Large intestine (tissue), 3 donors: ENCODE data around the gene MRPL45. TPM values are rescaled to one million over a fixed set of nuclear protein-coding genes. Genes with fewer than 3 reads are reported as not detected.

Experiments used
- DNase-seq, 2 donors: peaks; one replicate each; pipeline versions ENCODE4 v3.0.0 to v3.0.0-alpha.2; 2013
- H3K27ac ChIP-seq: one replicate; pipeline ENCODE4 v1.5.1; 2013; ENCODE audit warnings: low read length
- H3K27me3 ChIP-seq: 2 replicates; pipeline ENCODE4 v1.6.1; 2013; ENCODE audit warnings: low read length; ENCODE audit not compliant: control insufficient read depth, insufficient read depth
- H3K36me3 ChIP-seq: 2 replicates; pipeline ENCODE4 v1.6.1; 2013; ENCODE audit warnings: low read length; ENCODE audit not compliant: control insufficient read depth, insufficient read depth
- H3K4me1 ChIP-seq: one replicate; pipeline ENCODE4 v1.6.1; 2013; ENCODE audit warnings: low read length; ENCODE audit not compliant: control insufficient read depth, insufficient read depth
- H3K4me3 ChIP-seq: one replicate; pipeline ENCODE4 v1.5.1; 2013; ENCODE audit warnings: low read length
- H3K9me3 ChIP-seq: one replicate; pipeline ENCODE4 v1.6.1; 2013; ENCODE audit warnings: mild to moderate bottlenecking, low read depth, low read length, moderate library complexity; ENCODE audit not compliant: control insufficient read depth
- WGBS: methylation state at CpG from one replicate; pipeline ENCODE4 v1.1.5; 2013; ENCODE audit warnings: low lambda C conversion rate; ENCODE audit not compliant: insufficient coverage; 5-methylcytosine and 5-hydroxymethylcytosine counted together
- polyA plus RNA-seq: library from polyadenylated mRNA; unstranded; fragments of 120-200 nt; gene quantifications from one replicate; pipeline ENCODE4 v1.2.1, GENCODE V29; 2013

Gene MRPL45
- polyA plus RNA-seq, 1 donor, result 54.9 TPM

- Histone ChIP-seq H3K4me3 (no peak overlapping the region), H3K36me3 (no peaks in the 10 kb centered on the region), H3K4me1 (peaks cover 6% of the 10 kb centered on the region), H3K27me3 (no peaks in the 10 kb centered on the region), H3K9me3 (no peaks in the 10 kb centered on the region), H3K27ac (no peak overlapping the region)
- WGBS, result no CpG with 5 or more reads among the region's 3 CpGs
- no peak for DNase-seq
Observed at GRCh38 chr17:38344420-38344745, 47.4 kb downstream of the MRPL45 start.

DNA sequence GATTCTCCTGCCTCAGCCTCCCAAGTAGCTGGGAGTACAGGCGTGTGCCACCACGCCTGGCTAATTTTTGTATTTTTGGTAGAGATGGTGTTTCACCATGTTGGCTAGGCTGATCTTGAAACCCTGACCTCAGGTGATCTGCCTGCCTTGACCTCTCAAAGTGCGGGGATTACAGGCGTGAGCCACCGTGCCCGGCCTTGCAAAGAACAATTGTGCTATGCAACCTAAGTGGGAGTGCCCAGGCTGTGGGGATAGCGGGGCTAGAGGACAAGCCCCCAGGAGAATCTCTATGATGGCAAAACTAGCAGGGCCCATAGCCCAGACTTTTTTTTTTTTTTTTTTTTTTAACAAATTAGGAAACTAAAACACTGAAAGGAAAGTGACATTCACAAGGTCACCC is 48.8 kb downstream of the MRPL45 start:
- Histone ChIP-seq H3K27ac (no peak overlapping the region), H3K4me3 (no peak overlapping the region), H3K9me3 (no peaks in the 10 kb centered on the region), H3K4me1 (peaks cover 5% of the 10 kb centered on the region), H3K27me3 (no peaks in the 10 kb centered on the region), H3K36me3 (no peaks in the 10 kb centered on the region)
- no CpG with 5 or more reads among the region's 7 CpGs for WGBS
- DNase-seq, result no peak

DNA sequence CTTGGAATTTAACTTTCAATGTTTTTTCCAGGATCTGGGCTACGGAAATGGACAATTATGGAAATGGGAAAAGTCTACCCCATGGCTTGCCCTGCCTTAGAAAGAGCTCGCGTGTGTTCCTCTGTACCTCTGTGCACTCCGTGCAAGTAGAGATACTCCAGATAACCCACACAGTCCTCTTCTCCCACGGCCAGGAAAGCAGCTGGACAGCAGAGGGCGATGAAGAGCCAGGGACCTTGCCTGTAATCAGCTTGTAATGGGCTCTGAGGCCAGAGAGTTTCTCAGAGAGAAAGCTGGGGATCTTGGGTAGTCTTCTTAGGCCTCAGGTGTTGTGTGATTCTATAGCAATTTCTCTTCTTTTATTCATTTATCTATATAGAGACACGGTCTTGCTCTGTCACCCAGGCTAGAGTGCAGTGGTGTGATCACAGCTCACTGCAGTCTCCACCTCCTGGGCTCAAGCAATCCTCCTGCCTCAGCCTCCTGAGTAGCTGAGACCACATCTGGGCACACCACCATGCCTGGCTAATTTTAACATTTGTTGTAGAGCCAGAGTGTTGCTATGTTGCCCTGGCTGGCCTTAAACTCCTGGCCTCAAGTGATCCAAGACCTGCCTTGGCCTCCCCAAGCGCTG is 52.2 kb downstream of the MRPL45 start:
- H3K4me1 ChIP-seq, result peaks cover 3% of the 10 kb centered on the region
- no peaks in the 10 kb centered on the region for H3K27me3 ChIP-seq
- H3K36me3 ChIP-seq, result no peaks in the 10 kb centered on the region
- no peak overlapping the region for H3K27ac ChIP-seq
- peaks cover 2% of the 10 kb centered on the region for H3K9me3 ChIP-seq
- WGBS, result no CpG with 5 or more reads among the region's 8 CpGs
- no peak overlapping the region for H3K4me3 ChIP-seq
- peak; percentile 81 to 84 for DNase-seq

DNA sequence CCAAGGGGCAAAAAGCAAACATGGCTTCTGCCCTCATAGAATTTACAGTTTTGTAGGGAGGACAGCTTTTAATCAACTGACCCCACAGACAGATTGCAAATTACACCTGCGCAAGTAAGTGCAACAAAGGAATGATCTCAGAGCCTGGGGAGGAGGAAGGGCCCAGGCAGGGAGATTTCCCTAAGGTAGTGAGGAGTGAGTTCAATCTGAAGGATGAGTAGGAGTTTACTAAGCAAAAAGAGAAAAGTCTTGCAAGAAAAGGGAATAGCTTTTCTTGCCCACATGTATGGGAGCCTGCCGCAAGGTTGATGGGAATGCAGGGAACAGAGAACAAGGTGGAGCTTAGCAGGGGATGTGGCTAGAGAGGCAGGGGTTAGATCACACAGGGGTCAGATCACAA is 53.1 kb downstream of the MRPL45 start:
- WGBS, result no CpG with 5 or more reads among the region's 2 CpGs
- Histone ChIP-seq H3K36me3 (no peaks in the 10 kb centered on the region), H3K4me1 (peaks cover 3% of the 10 kb centered on the region), H3K4me3 (no peak overlapping the region), H3K9me3 (peaks cover 2% of the 10 kb centered on the region), H3K27me3 (no peaks in the 10 kb centered on the region), H3K27ac (no peak overlapping the region)
- no peak for DNase-seq

- H3K36me3 ChIP-seq, result no peaks in the 10 kb centered on the region
- no peaks in the 10 kb centered on the region for H3K27me3 ChIP-seq
- H3K4me1 ChIP-seq, result peaks cover 3% of the 10 kb centered on the region
- H3K9me3 ChIP-seq, result peaks cover 2% of the 10 kb centered on the region
- H3K27ac ChIP-seq, result peak within 1 kb of the TSS; percentile 91
- peak within 1 kb of the TSS; percentile 78 for H3K4me3 ChIP-seq
- WGBS, result no CpG with 5 or more reads among the region's 84 CpGs
- peak; percentile 94 to 97 for DNase-seq
Observed at GRCh38 chr17:38351412-38352222, 54.6 kb downstream of the MRPL45 start, which contains the start of gene SOCS7. SOCS7 (plus strand) TSS chr17:38351844; CDS start chr17:38352053, 209 bp downstream.

DNA sequence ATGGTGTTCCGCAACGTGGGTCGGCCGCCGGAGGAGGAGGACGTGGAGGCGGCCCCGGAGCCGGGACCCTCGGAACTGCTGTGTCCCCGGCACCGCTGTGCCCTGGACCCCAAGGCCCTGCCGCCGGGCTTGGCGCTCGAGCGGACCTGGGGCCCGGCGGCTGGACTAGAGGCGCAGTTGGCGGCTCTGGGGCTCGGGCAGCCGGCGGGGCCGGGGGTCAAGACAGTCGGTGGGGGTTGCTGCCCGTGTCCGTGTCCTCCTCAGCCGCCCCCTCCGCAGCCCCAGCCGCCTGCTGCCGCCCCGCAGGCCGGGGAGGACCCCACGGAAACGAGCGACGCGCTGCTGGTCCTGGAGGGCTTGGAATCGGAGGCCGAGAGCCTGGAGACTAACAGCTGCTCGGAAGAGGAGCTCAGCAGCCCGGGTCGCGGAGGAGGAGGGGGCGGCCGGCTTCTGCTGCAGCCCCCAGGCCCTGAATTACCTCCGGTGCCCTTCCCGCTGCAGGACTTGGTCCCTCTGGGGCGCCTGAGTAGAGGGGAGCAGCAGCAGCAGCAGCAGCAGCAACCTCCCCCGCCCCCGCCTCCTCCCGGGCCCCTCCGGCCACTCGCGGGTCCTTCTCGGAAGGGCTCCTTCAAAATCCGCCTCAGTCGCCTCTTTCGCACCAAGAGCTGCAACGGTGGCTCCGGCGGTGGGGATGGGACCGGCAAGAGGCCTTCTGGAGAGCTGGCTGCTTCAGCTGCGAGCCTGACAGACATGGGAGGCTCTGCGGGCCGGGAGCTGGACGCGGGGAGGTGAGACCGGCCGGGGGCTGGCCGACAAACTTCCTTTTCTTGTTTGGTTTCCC is 55.5 kb downstream of the MRPL45 start:
- no CpG with 5 or more reads among the region's 72 CpGs for WGBS
- peaks cover 10% of the 10 kb centered on the region for H3K4me1 ChIP-seq
- peak overlapping the region; percentile 78 for H3K4me3 ChIP-seq
- H3K36me3 ChIP-seq, result no peaks in the 10 kb centered on the region
- peak in 1 of 2 donors; percentile 49 for DNase-seq
- no peaks in the 10 kb centered on the region for H3K27me3 ChIP-seq
- H3K27ac ChIP-seq, result peak overlapping the region; percentile 39
- peaks cover 2% of the 10 kb centered on the region for H3K9me3 ChIP-seq

- Histone ChIP-seq H3K9me3 (peaks cover 2% of the 10 kb centered on the region), H3K4me1 (peaks cover 16% of the 10 kb centered on the region), H3K27me3 (no peaks in the 10 kb centered on the region), H3K27ac (peak overlapping the region; percentile 39), H3K36me3 (no peaks in the 10 kb centered on the region), H3K4me3 (peak overlapping the region; percentile 78)
- WGBS, result 20% methylated on average over 1 of the region's 8 CpGs
- DNase-seq, result peak in 1 of 2 donors; percentile 52
Observed at GRCh38 chr17:38353086-38353604, 56.2 kb downstream of the MRPL45 start.

DNA sequence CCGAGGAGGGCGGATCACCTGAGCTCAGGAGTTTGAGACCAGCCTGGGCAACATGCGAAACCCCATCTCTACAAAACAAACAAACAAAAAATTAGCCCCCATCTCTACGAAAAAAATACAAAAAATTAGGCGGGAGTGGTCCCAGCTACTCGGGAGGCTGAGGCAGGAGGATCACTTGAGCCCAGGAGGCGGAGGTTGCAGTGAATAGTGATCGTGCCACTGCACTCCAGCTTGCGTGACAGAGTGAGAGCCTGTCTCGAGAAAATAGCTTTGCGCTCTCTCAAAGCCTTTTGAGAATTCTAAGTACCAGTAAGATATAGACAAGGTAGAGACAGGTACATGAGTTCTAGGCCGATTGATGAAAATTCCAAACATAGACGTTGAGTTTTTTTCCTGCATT is 56.7 kb downstream of the MRPL45 start:
- Histone ChIP-seq H3K4me3 (peak overlapping the region; percentile 78), H3K27me3 (no peaks in the 10 kb centered on the region), H3K36me3 (no peaks in the 10 kb centered on the region), H3K4me1 (peaks cover 20% of the 10 kb centered on the region), H3K27ac (no peak overlapping the region), H3K9me3 (peaks cover 2% of the 10 kb centered on the region)
- DNase-seq, result no peak
- WGBS, result no CpG with 5 or more reads among the region's 13 CpGs

DNA sequence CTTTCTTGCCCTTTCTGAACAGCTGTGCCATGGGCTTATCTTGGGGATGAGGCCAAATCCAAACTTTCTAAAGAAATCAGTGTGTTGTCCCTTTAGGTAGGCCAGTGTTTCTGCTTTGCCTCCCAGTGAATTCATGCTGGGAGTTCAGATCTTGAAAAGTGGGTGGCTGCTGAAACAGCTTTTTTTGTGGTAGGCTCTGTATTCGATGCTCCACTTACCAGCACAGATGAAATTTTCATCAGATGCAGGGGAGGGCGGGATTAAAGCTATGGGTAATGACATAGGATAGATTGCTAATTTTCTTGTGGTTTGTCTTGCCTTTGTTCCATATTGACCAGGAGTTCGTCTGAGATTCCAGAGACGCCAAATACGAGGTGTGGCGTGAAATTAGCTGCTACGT is 57.5 kb downstream of the MRPL45 start:
- peaks cover 2% of the 10 kb centered on the region for H3K9me3 ChIP-seq
- H3K27me3 ChIP-seq, result no peaks in the 10 kb centered on the region
- no peaks in the 10 kb centered on the region for H3K36me3 ChIP-seq
- no peak overlapping the region for H3K4me3 ChIP-seq
- peaks cover 25% of the 10 kb centered on the region for H3K4me1 ChIP-seq
- no peak for DNase-seq
- no CpG with 5 or more reads among the region's 7 CpGs for WGBS
- H3K27ac ChIP-seq, result no peak overlapping the region

- Histone ChIP-seq H3K4me1 (peaks cover 25% of the 10 kb centered on the region), H3K27me3 (no peaks in the 10 kb centered on the region), H3K9me3 (peaks cover 2% of the 10 kb centered on the region), H3K36me3 (no peaks in the 10 kb centered on the region), H3K4me3 (no peak overlapping the region), H3K27ac (no peak overlapping the region)
- WGBS, result no CpG with 5 or more reads among the region's 4 CpGs
- DNase-seq, result no peak
Observed at GRCh38 chr17:38355251-38355650, 58.3 kb downstream of the MRPL45 start.
